OCI-LY1 (cell line): Measurements from ENCODE around the gene MLPH.

ENCODE experiments used
- H2AFZ ChIP-seq: fragments of 200-600 bp; sonication (generic), shearing (Covaris generic); 2 replicates; pipeline ENCODE4 v1.6.0; 2014; ENCODE audit warnings: antibody characterized with exemption, mild to moderate bottlenecking, low read length
- H3F3A ChIP-seq: fragments of 200-600 bp; sonication (generic), shearing (Covaris generic); 2 replicates; pipeline ENCODE4 v1.6.0; 2014; ENCODE audit warnings: mild to moderate bottlenecking, antibody characterized with exemption, low read length, moderate library complexity; ENCODE audit not compliant: insufficient read depth
- H3K27ac ChIP-seq: fragments of 200-600 bp; sonication (generic); 2 replicates; pipeline ENCODE4 v1.5.1; 2014; ENCODE audit warnings: low read length, mixed run types, mild to moderate bottlenecking, low read depth; ENCODE audit not compliant: poor library complexity, severe bottlenecking
- H3K27me3 ChIP-seq: fragments of 200-600 bp; sonication (generic); 2 replicates; pipeline ENCODE4 v1.6.0; 2014; ENCODE audit warnings: antibody characterized with exemption, mild to moderate bottlenecking, low read length, moderate library complexity; ENCODE audit not compliant: insufficient read depth
- H3K36me3 ChIP-seq: fragments of 200-600 bp; sonication (generic); 2 replicates; pipeline ENCODE4 v1.6.1; 2014; ENCODE audit warnings: mild to moderate bottlenecking, antibody characterized with exemption, low read length, moderate library complexity, mixed read lengths; ENCODE audit not compliant: insufficient read depth
- H3K4me1 ChIP-seq: fragments of 200-600 bp; sonication (generic); 2 replicates; pipeline ENCODE4 v1.5.1; 2014; ENCODE audit warnings: mild to moderate bottlenecking, low read length, moderate library complexity; ENCODE audit not compliant: insufficient read depth, severe bottlenecking
- H3K4me2 ChIP-seq: fragments of 200-600 bp; sonication (generic), shearing (Covaris generic); 2 replicates; pipeline ENCODE4 v1.6.1; 2014; ENCODE audit warnings: low read length
- H3K4me3 ChIP-seq: fragments of 200-600 bp; sonication (generic); 2 replicates; pipeline ENCODE4 v1.5.1; 2014; ENCODE audit warnings: low read length, low read depth, mild to moderate bottlenecking, mixed read lengths; ENCODE audit not compliant: poor library complexity, severe bottlenecking
- H3K79me2 ChIP-seq: fragments of 200-600 bp; shearing (Covaris generic); 2 replicates; pipeline ENCODE4 v1.6.1; 2016; ENCODE audit warnings: mixed run types, low read length, mixed read lengths; ENCODE audit not compliant: insufficient read depth
- H3K9ac ChIP-seq: fragments of 200-600 bp; sonication (generic), shearing (Covaris generic); 2 replicates; pipeline ENCODE4 v1.6.1; 2014; ENCODE audit warnings: mild to moderate bottlenecking, low read length, mixed read lengths
- H3K9me2 ChIP-seq: fragments of 200-600 bp; sonication (generic), shearing (Covaris generic); 2 replicates; pipeline ENCODE4 v1.6.1; 2014; ENCODE audit warnings: low read depth, mild to moderate bottlenecking, low read length, mixed read lengths
- H3K9me3 ChIP-seq: fragments of 200-600 bp; shearing (Covaris generic); 2 replicates; pipeline ENCODE4 v1.6.1; 2014; ENCODE audit warnings: low read length, mixed read lengths
- H4K20me1 ChIP-seq: fragments of 200-600 bp; sonication (generic), shearing (Covaris generic); 2 replicates; pipeline ENCODE4 v1.6.0; 2016; ENCODE audit warnings: mild to moderate bottlenecking, low read length; ENCODE audit not compliant: insufficient read depth
- CTCF ChIP-seq: fragments of 200-600 bp; sonication (generic), shearing (Covaris generic); IDR thresholded peaks from 2 replicates; pipeline ENCODE4 v1.5.1; 2017; ENCODE audit warnings: mild to moderate bottlenecking, antibody characterized with exemption, low read length, moderate library complexity, mixed read lengths
- EZH2 ChIP-seq: fragments of 200-600 bp; sonication (generic), shearing (Covaris generic); IDR thresholded peaks from 2 replicates; pipeline ENCODE4 v1.8.0; 2017; ENCODE audit warnings: borderline replicate concordance, mixed run types, mild to moderate bottlenecking, antibody characterized with exemption, low read length, moderate library complexity, mixed read lengths

The MLPH gene

GRCh38 chr2:237509905-237510304 lies 22.9 kb downstream of the MLPH start:
- H3K9ac ChIP-seq, result no peak overlapping the region
- no peaks in the 10 kb centered on the region for H4K20me1 ChIP-seq
- no peaks in the 10 kb centered on the region for H3K9me3 ChIP-seq
- TF ChIP-seq EZH2, result no peak
- TF ChIP-seq CTCF, result no peak; the same call in 1 of the 2 replicates
- H3K36me3 ChIP-seq, result no peaks in the 10 kb centered on the region
- no peaks in the 10 kb centered on the region for H3K79me2 ChIP-seq
- no peak overlapping the region for H3K4me3 ChIP-seq
- no peaks in the 10 kb centered on the region for H3K4me1 ChIP-seq
- no peak overlapping the region for H2AFZ ChIP-seq
- no peaks in the 10 kb centered on the region for H3F3A ChIP-seq
- no peaks in the 10 kb centered on the region for H3K9me2 ChIP-seq
- no peak overlapping the region for H3K4me2 ChIP-seq
- H3K27ac ChIP-seq, result no peak overlapping the region
- H3K27me3 ChIP-seq, result peaks cover 7% of the 10 kb centered on the region; the same call in 1 of the 2 replicates

GRCh38 chr2:237510502-237511217 lies 23.6 kb downstream of the MLPH start:
- H3K36me3 ChIP-seq, result no peaks in the 10 kb centered on the region
- TF ChIP-seq EZH2 (no peak), CTCF (no peak)
- no peak overlapping the region for H3K27ac ChIP-seq

GRCh38 chr2:237511433-237511832 lies 24.4 kb downstream of the MLPH start:
- no peak overlapping the region for H3K4me2 ChIP-seq
- no peaks in the 10 kb centered on the region for H4K20me1 ChIP-seq
- H3K79me2 ChIP-seq, result no peaks in the 10 kb centered on the region
- peaks cover 7% of the 10 kb centered on the region; the same call in 1 of the 2 replicates for H3K27me3 ChIP-seq
- no peaks in the 10 kb centered on the region for H3F3A ChIP-seq
- H3K9me2 ChIP-seq, result no peaks in the 10 kb centered on the region
- no peak overlapping the region for H3K27ac ChIP-seq
- H3K4me3 ChIP-seq, result no peak overlapping the region
- H2AFZ ChIP-seq, result no peak overlapping the region
- H3K36me3 ChIP-seq, result no peaks in the 10 kb centered on the region
- no peaks in the 10 kb centered on the region for H3K4me1 ChIP-seq
- H3K9ac ChIP-seq, result no peak overlapping the region
- TF ChIP-seq EZH2 (no peak), CTCF (no peak)
- no peaks in the 10 kb centered on the region for H3K9me3 ChIP-seq

More at GRCh38 chr2:237510502-237511217, 23.6 kb downstream of the MLPH start:
- H3K79me2 ChIP-seq, result no peaks in the 10 kb centered on the region
- no peaks in the 10 kb centered on the region for H3F3A ChIP-seq
- H3K4me2 ChIP-seq, result no peak overlapping the region
- H3K9me3 ChIP-seq, result no peaks in the 10 kb centered on the region
- no peaks in the 10 kb centered on the region for H3K4me1 ChIP-seq
- H3K4me3 ChIP-seq, result no peak overlapping the region
- H3K27me3 ChIP-seq, result peaks cover 7% of the 10 kb centered on the region; the same call in 1 of the 2 replicates
- H2AFZ ChIP-seq, result no peak overlapping the region
- no peak overlapping the region for H3K9ac ChIP-seq
- no peaks in the 10 kb centered on the region for H4K20me1 ChIP-seq
- no peaks in the 10 kb centered on the region for H3K9me2 ChIP-seq
